Measurements from ENCODE around the gene PDE6D. TPM values are rescaled to one million over a fixed set of nuclear protein-coding genes. Genes with fewer than 3 reads are reported as not detected.

Gene PDE6D
- 35.8 and 38.8 TPM in 2 replicates for total RNA-seq
- long read RNA-seq, transcript PDE6D-201 (5 exons, 1,175 nt), result major isoform, 39 of 48 reads
- long read RNA-seq, partial matches to known transcripts, result 1 of 48 reads
- long read RNA-seq, other reads (novel, unspliced or antisense), result 2 of 48 reads

GRCh38 chr2:231780909-231781797 lies at the start of gene PDE6D:
PDE6D (minus strand) TSS chr2:231781282; CDS start chr2:231781114, 168 bp downstream.
- peak; percentile 99 for DNase-seq (ENCODE audit: low read depth, low spot score)
- no peaks in the 10 kb centered on the region for H3K27me3 Mint-ChIP-seq (ENCODE audit: low read depth)
- peak within 1 kb of the TSS; percentile 98 for H3K27ac Mint-ChIP-seq (ENCODE audit: unreplicated experiment)
- H3K36me3 Mint-ChIP-seq (ENCODE audit: low read depth), result no peaks in the 10 kb centered on the region
- peak within 1 kb of the TSS; percentile 100 for H3K4me3 Mint-ChIP-seq
- no peak for TF ChIP-seq CTCF (conservative IDR thresholded peaks at IDR 0.05)
- H3K9me3 Mint-ChIP-seq, result no peaks in the 10 kb centered on the region
- peaks cover 42% of the 10 kb centered on the region for H3K4me1 Mint-ChIP-seq

- Mint-ChIP-seq H3K4me3 (no peak overlapping the region), H3K27me3 (ENCODE audit: low read depth) (no peaks in the 10 kb centered on the region), H3K36me3 (ENCODE audit: low read depth) (no peaks in the 10 kb centered on the region), H3K4me1 (no peaks in the 10 kb centered on the region), H3K27ac (ENCODE audit: unreplicated experiment) (no peak overlapping the region), H3K9me3 (peaks cover 3% of the 10 kb centered on the region)
- no peak for DNase-seq (ENCODE audit: low read depth, low spot score)
- TF ChIP-seq CTCF (conservative IDR thresholded peaks at IDR 0.05), result no peak
These were observed 40.8 kb upstream of the PDE6D start for GRCh38 chr2:231821908-231822307.

- H3K36me3 Mint-ChIP-seq (ENCODE audit: low read depth), result peaks cover 6% of the 10 kb centered on the region
- no peak overlapping the region for H3K4me3 Mint-ChIP-seq
- TF ChIP-seq CTCF (conservative IDR thresholded peaks at IDR 0.05), result no peak
- no peaks in the 10 kb centered on the region for H3K27me3 Mint-ChIP-seq (ENCODE audit: low read depth)
- no peak for DNase-seq (ENCODE audit: low read depth, low spot score)
- peaks cover 8% of the 10 kb centered on the region for H3K9me3 Mint-ChIP-seq
- no peak overlapping the region for H3K27ac Mint-ChIP-seq (ENCODE audit: unreplicated experiment)
- H3K4me1 Mint-ChIP-seq, result no peaks in the 10 kb centered on the region
These were observed 39.8 kb upstream of the PDE6D start for GRCh38 chr2:231820786-231821303.

- Mint-ChIP-seq H3K27me3 (ENCODE audit: low read depth) (no peaks in the 10 kb centered on the region), H3K4me3 (no peak overlapping the region), H3K9me3 (peaks cover 10% of the 10 kb centered on the region), H3K36me3 (ENCODE audit: low read depth) (peaks cover 12% of the 10 kb centered on the region), H3K4me1 (no peaks in the 10 kb centered on the region), H3K27ac (ENCODE audit: unreplicated experiment) (no peak overlapping the region)
- no peak for TF ChIP-seq CTCF (conservative IDR thresholded peaks at IDR 0.05)
- DNase-seq (ENCODE audit: low read depth, low spot score), result no peak
These were observed 38.5 kb upstream of the PDE6D start for GRCh38 chr2:231819447-231820042.

- peaks cover 10% of the 10 kb centered on the region for H3K9me3 Mint-ChIP-seq
- DNase-seq (ENCODE audit: low read depth, low spot score), result no peak
- no peak overlapping the region for H3K4me3 Mint-ChIP-seq
- no peak overlapping the region for H3K27ac Mint-ChIP-seq (ENCODE audit: unreplicated experiment)
- peaks cover 27% of the 10 kb centered on the region for H3K36me3 Mint-ChIP-seq (ENCODE audit: low read depth)
- TF ChIP-seq CTCF (conservative IDR thresholded peaks at IDR 0.05), result no peak
- H3K27me3 Mint-ChIP-seq (ENCODE audit: low read depth), result no peaks in the 10 kb centered on the region
- no peaks in the 10 kb centered on the region for H3K4me1 Mint-ChIP-seq
These were observed 35.4 kb upstream of the PDE6D start for GRCh38 chr2:231816327-231817026.

All from neural crest cell (in vitro differentiated cells).